ENCODE results near the gene CFAP210. TPM values are rescaled to one million over a fixed set of nuclear protein-coding genes. Genes with fewer than 3 reads are reported as not detected.
A peak's percentile ranks its signal among the peaks of the same experiment; 100 is the strongest.

CFAP210 gene
- total and polyA plus RNA-seq, 9 of the 15 experiments (the other 6 are each of a cell fraction or from before 2014, with no cell fraction given): 0.75 to 3.6 (median 1.3) TPM

- TF ChIP-seq RCOR1 (IDR thresholded peaks at IDR 0.05; ENCODE audit: borderline replicate concordance in 1 of 2, low read depth in 2 of 2, low read length in 2 of 2) (peak in 1 of 2 experiments; percentile 83; a peak in 2 of 4 replicates), GTF2F1 (IDR thresholded peaks at IDR 0.05; ENCODE audit: low read depth, low read length) (no peak), PML (IDR thresholded peaks at IDR 0.05; ENCODE audit: low read length) (peak; percentile 40; the same call in 1 of the 2 replicates), TEAD4 (IDR thresholded peaks at IDR 0.05; ENCODE audit: low read length) (peak; percentile 74), TEAD4 (CRISPR knock-in tag; IDR thresholded peaks at IDR 0.05; ENCODE audit: borderline replicate concordance) (no peak), ERF (CRISPR knock-in tag; IDR thresholded peaks at IDR 0.05) (no peak), CBX5 (IDR thresholded peaks at IDR 0.05; ENCODE audit: borderline replicate concordance, low read depth) (no peak), MYNN (IDR thresholded peaks at IDR 0.05) (peak; percentile 96), MYNN (CRISPR knock-in tag; IDR thresholded peaks at IDR 0.05) (no peak), ZNF318 (IDR thresholded peaks at IDR 0.05; ENCODE audit: borderline replicate concordance in 1 of 2, low read depth in 1 of 2) (peak in 1 of 2 experiments; percentile 65; a peak in 1 of 4 replicates), HDAC3 (IDR thresholded peaks at IDR 0.05; ENCODE audit: borderline replicate concordance, partially characterized antibody) (peak; percentile 54), HMBOX1 (IDR thresholded peaks at IDR 0.05) (peak; percentile 96), TAF9B (IDR thresholded peaks at IDR 0.05; ENCODE audit: partially characterized antibody) (peak; percentile 39), C11orf30 (IDR thresholded peaks at IDR 0.05; ENCODE audit: low read depth) (no peak), MTA1 (IDR thresholded peaks at IDR 0.05; ENCODE audit: borderline replicate concordance) (no peak), EGR1 (conservative IDR thresholded peaks at IDR 0.05) (peak; percentile 87), SOX6 (IDR thresholded peaks at IDR 0.05) (peak; percentile 60; the same call in 1 of the 2 replicates), ASH1L (IDR thresholded peaks at IDR 0.05; ENCODE audit: borderline replicate concordance, low read depth, partially characterized antibody) (no peak), E2F1 (CRISPR knock-in tag; IDR thresholded peaks at IDR 0.05) (no peak)
- TF ChIP-seq, protein P1, sequence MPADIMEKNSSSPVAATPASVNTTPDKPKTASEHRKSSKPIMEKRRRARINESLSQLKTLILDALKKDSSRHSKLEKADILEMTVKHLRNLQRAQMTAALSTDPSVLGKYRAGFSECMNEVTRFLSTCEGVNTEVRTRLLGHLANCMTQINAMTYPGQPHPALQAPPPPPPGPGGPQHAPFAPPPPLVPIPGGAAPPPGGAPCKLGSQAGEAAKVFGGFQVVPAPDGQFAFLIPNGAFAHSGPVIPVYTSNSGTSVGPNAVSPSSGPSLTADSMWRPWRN (IDR thresholded peaks at IDR 0.05; ENCODE audit: low read depth): no peak
Observed at GRCh38 chr2:169670215-169670651, 24.0 kb downstream of the CFAP210 start (continued).
